ENCODE data around the gene KRT80.

KRT80 gene

GRCh38 chr12:52212701-52213563 is 21.1 kb upstream of the KRT80 start:
- no peak for DNase-seq (ENCODE audit: low spot score)
- in situ Hi-C loops (cut with MboI; ENCODE audit: low pct_unique_long_range_greater_than_20kb, low sequenced_read_pairs, unreplicated experiment), result no loop called here
- no peak for TF ChIP-seq CTCF (IDR thresholded peaks at IDR 0.05; ENCODE audit: extremely low read depth, insufficient read depth, missing control alignments)

GRCh38 chr12:52211716-52212585 is 20.1 kb upstream of the KRT80 start:
- in situ Hi-C loops (cut with MboI; ENCODE audit: low pct_unique_long_range_greater_than_20kb, low sequenced_read_pairs, unreplicated experiment), result no loop called here
- no peak for DNase-seq (ENCODE audit: low spot score)
- TF ChIP-seq CTCF (IDR thresholded peaks at IDR 0.05; ENCODE audit: extremely low read depth, insufficient read depth, missing control alignments), result no peak

GRCh38 chr12:52210925-52211650 is 19.3 kb upstream of the KRT80 start:
- no peak for TF ChIP-seq CTCF (IDR thresholded peaks at IDR 0.05; ENCODE audit: extremely low read depth, insufficient read depth, missing control alignments)
- in situ Hi-C loops (cut with MboI; ENCODE audit: low pct_unique_long_range_greater_than_20kb, low sequenced_read_pairs, unreplicated experiment), result no loop called here
- no peak for DNase-seq (ENCODE audit: low spot score)

GRCh38 chr12:52210186-52210924 is 18.5 kb upstream of the KRT80 start:
- in situ Hi-C loops (cut with MboI; ENCODE audit: low pct_unique_long_range_greater_than_20kb, low sequenced_read_pairs, unreplicated experiment), result no loop called here
- no peak for DNase-seq (ENCODE audit: low spot score)
- TF ChIP-seq CTCF (IDR thresholded peaks at IDR 0.05; ENCODE audit: extremely low read depth, insufficient read depth, missing control alignments), result no peak

- TF ChIP-seq CTCF (IDR thresholded peaks at IDR 0.05; ENCODE audit: extremely low read depth, insufficient read depth, missing control alignments), result no peak
- in situ Hi-C loops (cut with MboI; ENCODE audit: low pct_unique_long_range_greater_than_20kb, low sequenced_read_pairs, unreplicated experiment), result no loop called here
- no peak for DNase-seq (ENCODE audit: low spot score)
Observed at GRCh38 chr12:52209321-52209720, 17.5 kb upstream of the KRT80 start.

All from GM13977 (cell line).